Cardiac fibroblast (primary cell): ENCODE measurements around the gene ATXN7L1.

Experiments used
- DNase-seq, 2 donors: peaks; one replicate each; pipeline versions ENCODE4 v3.0.0 to v3.0.0-alpha.2; 2010; ENCODE audit warnings: low read depth in 2 of 2
- H3K4me3 ChIP-seq, 2 donors: replicated peaks in 1 of 2; 1 replicate in 1 of 2; 2 replicates in 1 of 2; pipeline ENCODE4 v1.5.1; 2011; ENCODE audit warnings: low read depth in 2 of 2, low read length in 2 of 2, mild to moderate bottlenecking in 2 of 2, moderate library complexity in 1 of 2
- TF ChIP-seq, protein P1 (sequence below): IDR thresholded peaks from one replicate; pipeline ENCODE4 v1.5.1; 2011; ENCODE audit warnings: low read depth, mild to moderate bottlenecking, low read length, inconsistent platforms

Gene ATXN7L1

GRCh38 chr7:105655500-105656380 is 220.7 kb downstream of the ATXN7L1 start:
- TF ChIP-seq, protein P1, sequence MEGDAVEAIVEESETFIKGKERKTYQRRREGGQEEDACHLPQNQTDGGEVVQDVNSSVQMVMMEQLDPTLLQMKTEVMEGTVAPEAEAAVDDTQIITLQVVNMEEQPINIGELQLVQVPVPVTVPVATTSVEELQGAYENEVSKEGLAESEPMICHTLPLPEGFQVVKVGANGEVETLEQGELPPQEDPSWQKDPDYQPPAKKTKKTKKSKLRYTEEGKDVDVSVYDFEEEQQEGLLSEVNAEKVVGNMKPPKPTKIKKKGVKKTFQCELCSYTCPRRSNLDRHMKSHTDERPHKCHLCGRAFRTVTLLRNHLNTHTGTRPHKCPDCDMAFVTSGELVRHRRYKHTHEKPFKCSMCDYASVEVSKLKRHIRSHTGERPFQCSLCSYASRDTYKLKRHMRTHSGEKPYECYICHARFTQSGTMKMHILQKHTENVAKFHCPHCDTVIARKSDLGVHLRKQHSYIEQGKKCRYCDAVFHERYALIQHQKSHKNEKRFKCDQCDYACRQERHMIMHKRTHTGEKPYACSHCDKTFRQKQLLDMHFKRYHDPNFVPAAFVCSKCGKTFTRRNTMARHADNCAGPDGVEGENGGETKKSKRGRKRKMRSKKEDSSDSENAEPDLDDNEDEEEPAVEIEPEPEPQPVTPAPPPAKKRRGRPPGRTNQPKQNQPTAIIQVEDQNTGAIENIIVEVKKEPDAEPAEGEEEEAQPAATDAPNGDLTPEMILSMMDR: no peak
- peak in 1 of 2 donors; percentile 89 for DNase-seq
- H3K4me3 ChIP-seq: no peak overlapping the region

GRCh38 chr7:105655067-105655466 is 221.3 kb downstream of the ATXN7L1 start:
- peak; percentile 48 to 67 for DNase-seq
- H3K4me3 ChIP-seq: no peak overlapping the region
- TF ChIP-seq, protein P1: no peak

DNA sequence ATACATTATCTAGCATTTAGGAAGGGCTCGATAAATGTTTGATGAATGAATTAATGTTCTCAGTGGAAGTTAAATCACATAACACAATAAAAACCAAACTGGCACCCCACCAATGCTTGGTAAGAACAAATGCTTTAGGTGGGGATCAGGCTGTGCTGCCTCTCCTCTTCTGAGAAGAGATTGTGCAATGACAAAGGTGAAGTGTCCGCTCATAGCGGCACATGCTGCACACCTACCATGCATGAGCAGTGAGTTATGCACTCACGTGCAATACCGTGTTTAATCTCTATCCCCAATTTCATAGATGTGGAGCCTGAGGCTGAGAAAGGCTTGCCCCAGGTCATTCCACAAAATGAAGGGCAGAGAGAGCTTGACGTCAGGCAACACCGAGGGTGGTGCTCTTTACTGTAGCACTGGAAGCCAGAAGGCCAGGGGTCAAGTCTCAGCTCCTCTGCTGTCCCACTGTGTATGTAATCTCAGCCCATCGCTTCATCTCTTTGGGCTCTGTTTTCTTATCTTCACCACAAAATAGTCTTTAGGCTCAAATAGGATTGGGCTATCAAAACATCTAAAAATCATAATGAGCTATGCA is 222.2 kb downstream of the ATXN7L1 start:
- no peak for DNase-seq
- H3K4me3 ChIP-seq: no peak overlapping the region
- TF ChIP-seq, protein P1: no peak

- no peak for DNase-seq
- no peak overlapping the region for H3K4me3 ChIP-seq
- TF ChIP-seq, protein P1: no peak
Measured at GRCh38 chr7:105653441-105654005, 222.9 kb downstream of the ATXN7L1 start.

DNA sequence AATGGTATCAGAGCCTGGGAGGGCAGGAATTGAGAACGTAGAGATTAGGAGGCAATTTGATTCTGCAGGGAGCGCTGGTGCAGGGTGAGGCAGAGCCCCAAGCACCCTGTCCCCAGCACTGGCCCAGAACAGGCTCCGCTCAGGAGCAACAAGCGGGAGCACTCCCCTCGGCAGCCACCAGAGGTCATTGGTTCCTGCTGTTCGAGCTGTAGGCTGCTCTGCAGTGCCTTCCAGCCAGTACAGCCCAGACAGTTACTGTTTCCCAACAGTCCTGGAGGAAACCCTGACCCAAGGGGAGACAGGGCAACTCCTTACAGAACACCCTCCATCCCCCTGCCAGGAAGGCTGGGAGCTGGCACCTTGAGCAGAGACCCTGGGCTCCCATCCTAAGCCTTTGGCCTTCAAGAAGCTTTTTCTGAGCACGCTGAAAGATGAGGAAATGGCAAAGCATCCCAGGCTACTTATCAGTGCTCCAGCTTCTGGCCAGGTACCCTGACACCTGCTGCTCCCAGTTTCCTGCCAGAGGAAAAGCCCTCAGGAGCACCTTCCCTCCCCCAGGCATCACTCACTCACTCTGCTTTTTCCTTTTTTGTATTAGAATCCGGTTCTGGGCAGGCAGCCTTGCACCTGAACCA is 223.9 kb downstream of the ATXN7L1 start:
- no peak overlapping the region for H3K4me3 ChIP-seq
- TF ChIP-seq, protein P1: peak; percentile 95
- DNase-seq: peak; percentile 77 to 86

GRCh38 chr7:105651798-105652197 is 224.6 kb downstream of the ATXN7L1 start:
- no peak overlapping the region for H3K4me3 ChIP-seq
- no peak for DNase-seq
- TF ChIP-seq, protein P1: no peak
